RPMI8226 (cell line): ENCODE measurements around the gene DPP7.

Experiments
- DNase-seq: peaks from one replicate; pipeline ENCODE4 v3.0.0-alpha.2; 2015

DPP7 gene

GRCh38 chr9:137110147-137110910, 4.2 kb downstream of the DPP7 start:
- no peak for DNase-seq

- DNase-seq, result no peak
Measured at GRCh38 chr9:137109250-137110146, 5.0 kb downstream of the DPP7 start.

GRCh38 chr9:137108608-137109249, 5.8 kb downstream of the DPP7 start:
- DNase-seq, result no peak

- no peak for DNase-seq
Measured at GRCh38 chr9:137107982-137108381, 6.6 kb downstream of the DPP7 start.

- no peak for DNase-seq
Measured at GRCh38 chr9:137107312-137107921, 7.1 kb downstream of the DPP7 start.

- DNase-seq, result no peak
Measured at GRCh38 chr9:137106662-137107250, 7.8 kb downstream of the DPP7 start.

GRCh38 chr9:137105814-137106661, 8.5 kb downstream of the DPP7 start:
- DNase-seq, result no peak

GRCh38 chr9:137103206-137103999, 11.1 kb downstream of the DPP7 start:
- no peak for DNase-seq

- DNase-seq, result no peak
Measured at GRCh38 chr9:137099231-137099630, 15.3 kb downstream of the DPP7 start.

- no peak for DNase-seq
Measured at GRCh38 chr9:137097761-137098462, 16.6 kb downstream of the DPP7 start.

GRCh38 chr9:137096785-137097546, 17.6 kb downstream of the DPP7 start:
- no peak for DNase-seq

GRCh38 chr9:137095664-137096517, 18.6 kb downstream of the DPP7 start:
- DNase-seq, result peak; percentile 86

- no peak for DNase-seq
Measured at GRCh38 chr9:137089232-137089947, 25.1 kb downstream of the DPP7 start.

- no peak for DNase-seq
Measured at GRCh38 chr9:137088121-137088520, 26.4 kb downstream of the DPP7 start.

- no peak for DNase-seq
Measured at GRCh38 chr9:137087409-137087925, 27.1 kb downstream of the DPP7 start.

- peak; percentile 100 for DNase-seq
Measured at GRCh38 chr9:137086531-137087408, 27.8 kb downstream of the DPP7 start, which contains the start of gene MAN1B1. Gene MAN1B1 (plus strand): TSS chr9:137086985. CDS start chr9:137087000, 15 bp downstream.
